ENCODE data around the gene PRKCSH.
A peak's percentile ranks its signal among the peaks of the same experiment; 100 is the strongest.
"Not testable (repeated sequence)": the region's sequence is repeated elsewhere in the genome, so short reads cannot be mapped to it uniquely, and the experiment has no call there.

The PRKCSH gene

GRCh38 chr19:11418549-11419506 is 16.6 kb upstream of the PRKCSH start, which contains the start of gene RGL3:
Gene RGL3 (minus strand): TSS chr19:11419314. CDS start chr19:11419278, 36 bp downstream.
- no peak for DNase-seq (ENCODE audit: extremely low read depth in 1 of 2, low read depth in 1 of 2)

- DNase-seq (ENCODE audit: extremely low read depth in 1 of 2, low read depth in 1 of 2) = no peak
Measured at GRCh38 chr19:11420429-11421370, 14.7 kb upstream of the PRKCSH start.

DNA sequence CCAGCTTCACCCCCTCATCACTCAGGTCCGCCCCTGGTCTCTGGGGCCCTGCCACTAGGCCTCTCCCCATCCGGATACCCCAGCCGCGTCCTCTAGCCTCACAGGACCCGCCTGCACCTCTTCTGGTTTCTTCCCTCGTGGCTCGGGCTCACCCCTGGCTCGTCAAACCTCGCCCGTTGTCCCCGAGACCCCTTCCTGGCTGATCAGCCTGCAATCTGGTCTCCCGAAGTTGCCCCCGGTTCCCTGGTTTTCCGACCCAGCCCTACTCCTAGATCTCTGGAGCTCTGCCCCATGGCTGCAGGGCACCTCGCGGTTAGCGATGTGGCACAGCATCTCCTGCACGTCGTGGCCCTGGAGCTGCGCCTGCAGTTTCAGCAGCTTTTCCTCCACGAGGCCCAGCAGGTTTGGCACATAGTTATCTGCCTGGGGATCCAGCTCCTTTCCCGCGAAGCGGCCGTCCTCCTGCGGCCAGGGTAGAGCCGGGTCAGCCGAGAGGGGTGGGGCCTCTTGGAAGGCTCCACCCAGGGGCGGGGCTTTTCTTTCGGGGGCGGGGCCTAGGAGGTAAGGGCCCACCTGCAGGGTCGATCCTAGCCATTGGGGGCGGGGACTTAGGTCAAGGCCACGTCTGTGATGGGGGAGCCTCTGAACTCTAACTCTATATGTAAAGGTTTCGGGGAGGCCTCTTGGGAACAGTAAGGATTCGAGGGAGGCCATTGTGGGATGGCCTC is 13.9 kb upstream of the PRKCSH start:
- DNase-seq (ENCODE audit: extremely low read depth in 1 of 2, low read depth in 1 of 2) = peak in 1 of 2 donors; percentile 29

DNA sequence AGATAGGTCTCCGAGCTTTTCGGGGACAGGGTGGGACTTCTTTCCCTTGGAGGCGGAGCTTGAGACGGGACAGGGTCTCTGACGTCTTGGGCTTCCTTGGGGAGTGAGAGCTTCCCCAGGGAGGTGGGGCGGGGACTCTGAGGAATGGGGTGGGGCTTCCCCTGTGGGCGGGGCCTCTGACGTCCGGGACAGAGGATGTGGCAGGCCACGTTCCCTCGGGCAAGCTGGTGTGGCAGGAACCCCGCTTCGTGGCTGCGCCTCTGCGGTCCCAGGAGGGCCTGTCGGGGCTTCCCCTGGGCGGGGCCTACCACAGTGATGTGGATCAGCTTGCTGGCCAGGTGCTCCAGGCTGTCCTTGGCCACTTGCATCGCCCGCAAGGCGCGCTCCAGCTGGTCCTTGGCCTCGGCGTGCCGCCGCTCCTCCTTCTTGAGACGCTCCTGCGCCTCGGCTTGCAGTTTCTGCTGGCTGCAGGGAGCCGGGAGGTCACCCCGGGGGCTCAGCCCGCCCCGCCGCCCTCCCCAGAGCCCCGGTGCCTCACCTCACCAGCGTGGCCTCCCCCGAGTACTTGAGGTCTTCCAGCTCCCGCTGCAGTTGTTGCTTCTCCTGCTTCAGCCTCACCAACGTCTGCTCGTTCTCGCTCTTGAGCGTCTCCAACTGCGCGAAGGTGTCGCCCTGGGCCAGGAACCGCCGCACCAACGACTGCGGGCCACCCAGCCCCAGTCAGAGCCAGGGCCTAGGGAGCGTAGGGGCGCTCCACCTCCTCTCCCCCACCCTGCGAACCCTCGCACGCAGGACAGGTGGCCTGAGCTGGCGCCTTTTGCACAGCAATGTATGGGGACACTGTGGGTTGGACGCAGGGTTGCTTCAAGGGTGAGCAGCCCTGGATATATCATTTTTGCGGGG is 13.0 kb upstream of the PRKCSH start:
- peak in 1 of 2 donors; percentile 32 for DNase-seq (ENCODE audit: extremely low read depth in 1 of 2, low read depth in 1 of 2)

DNA sequence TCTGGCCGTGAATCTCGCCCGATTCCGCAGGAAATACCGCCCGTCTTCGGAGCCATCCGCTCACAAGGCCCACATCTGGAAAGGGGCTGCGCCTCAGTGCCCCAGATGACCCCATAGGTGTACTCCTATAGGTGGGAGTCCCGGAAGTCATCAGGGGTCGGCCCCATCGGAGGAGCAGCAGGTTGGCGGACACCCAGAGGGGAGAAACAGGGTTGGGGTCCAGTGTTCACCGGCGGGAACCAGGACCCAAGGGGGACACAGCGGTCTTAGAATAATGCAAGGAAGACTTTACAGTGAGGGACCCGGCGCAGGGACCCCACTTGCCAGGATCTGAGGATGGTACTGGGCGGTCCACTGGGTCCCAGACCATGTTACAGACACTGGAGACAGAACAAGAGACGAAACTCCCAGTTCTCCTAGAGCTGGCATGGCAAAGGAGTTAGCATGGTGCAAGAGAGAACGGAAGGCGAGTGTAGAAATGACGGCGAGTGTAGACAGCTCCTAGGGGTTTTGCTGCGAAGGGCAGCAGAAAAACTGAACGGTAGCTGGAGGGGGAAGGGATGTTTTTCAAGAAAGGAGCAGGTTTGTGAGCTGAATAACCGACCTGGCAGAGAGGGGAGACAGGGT is 12.2 kb upstream of the PRKCSH start:
- no peak for DNase-seq (ENCODE audit: extremely low read depth in 1 of 2, low read depth in 1 of 2)

GRCh38 chr19:11423791-11424181 is 11.6 kb upstream of the PRKCSH start:
- no peak for DNase-seq (ENCODE audit: extremely low read depth in 1 of 2, low read depth in 1 of 2)

DNA sequence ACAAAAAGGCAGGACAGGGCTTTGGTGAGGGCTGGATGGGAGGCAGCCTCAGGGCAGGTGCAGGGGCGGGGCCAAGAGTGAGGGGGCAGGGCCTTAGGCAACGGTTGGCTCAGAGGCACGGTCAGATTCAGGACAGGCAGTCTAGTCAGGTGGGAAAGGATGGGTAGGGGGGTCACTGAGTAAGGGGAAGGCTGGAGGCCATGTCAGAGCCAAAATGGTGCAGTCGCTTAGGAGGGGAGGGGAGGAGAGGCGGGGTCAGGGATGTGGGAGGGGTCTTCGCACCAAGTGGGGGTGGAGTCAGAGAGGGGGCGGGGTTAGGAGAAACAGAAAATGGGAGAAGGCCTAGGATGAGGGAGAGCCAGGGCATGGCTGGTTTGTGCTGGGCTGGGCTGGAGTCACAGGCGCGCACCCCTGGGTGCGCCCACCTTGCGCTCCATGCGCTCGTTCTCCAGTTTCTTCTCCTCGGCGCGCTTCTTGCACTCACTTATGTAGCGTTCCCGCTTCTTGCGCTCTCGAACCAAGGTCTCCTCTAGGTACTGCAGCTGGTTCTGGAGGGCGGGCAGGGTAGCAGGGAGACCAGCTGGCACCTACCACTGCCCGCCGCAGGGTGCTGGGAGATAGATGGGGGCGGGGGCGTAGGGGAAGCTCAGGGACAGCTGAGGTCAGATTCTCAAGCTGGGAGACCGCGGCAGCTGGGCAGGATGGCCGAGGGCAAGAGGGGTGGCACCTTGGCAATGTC is 9.5 kb upstream of the PRKCSH start:
- no peak for DNase-seq (ENCODE audit: extremely low read depth in 1 of 2, low read depth in 1 of 2)

- no peak for DNase-seq (ENCODE audit: extremely low read depth in 1 of 2, low read depth in 1 of 2)
Measured at GRCh38 chr19:11426656-11427055, 8.8 kb upstream of the PRKCSH start.

DNA sequence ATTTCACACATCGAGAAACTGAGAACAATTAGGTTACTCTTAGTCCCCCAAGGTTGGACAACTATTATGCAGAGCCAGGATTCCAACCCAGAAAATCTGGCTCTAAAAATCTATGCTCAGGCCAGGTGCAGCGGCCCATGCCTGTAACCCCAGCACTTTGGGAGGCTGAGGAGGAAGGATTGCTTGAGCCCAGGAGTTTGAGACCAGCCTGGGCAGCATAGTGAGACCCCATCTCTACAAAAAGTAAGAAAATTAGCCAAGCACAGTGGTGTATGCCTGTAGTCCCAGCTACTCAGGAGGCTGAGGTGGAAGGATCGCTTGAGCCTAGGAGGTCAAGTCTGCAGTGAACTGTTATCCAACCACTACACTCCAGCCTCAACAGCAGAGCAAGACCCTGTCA is 1.9 kb upstream of the PRKCSH start:
- not testable (repeated sequence) for DNase-seq (ENCODE audit: extremely low read depth in 1 of 2, low read depth in 1 of 2)

DNA sequence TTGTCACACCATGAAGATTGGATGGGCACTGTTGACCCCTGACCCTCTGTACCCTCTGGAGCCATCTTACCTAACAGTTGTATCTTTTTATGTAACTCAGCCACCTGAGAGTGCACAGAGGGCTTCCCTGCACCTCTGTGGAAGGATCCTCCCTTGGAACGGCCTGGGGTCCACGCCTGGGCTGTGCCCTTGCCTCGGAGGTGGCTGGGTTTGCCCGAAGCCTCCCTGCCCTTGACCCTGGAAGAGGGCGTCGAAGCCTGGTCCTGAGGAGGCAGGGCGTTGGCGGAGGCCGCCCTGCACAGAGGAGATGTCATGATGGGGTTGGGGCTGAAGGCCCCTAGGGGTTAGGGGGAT is 755 bp upstream of the PRKCSH start:
- no peak for DNase-seq (ENCODE audit: extremely low read depth in 1 of 2, low read depth in 1 of 2)

GRCh38 chr19:11435833-11436313 is 438 bp downstream of the PRKCSH start:
- DNase-seq (ENCODE audit: extremely low read depth in 1 of 2, low read depth in 1 of 2) = no peak

DNA sequence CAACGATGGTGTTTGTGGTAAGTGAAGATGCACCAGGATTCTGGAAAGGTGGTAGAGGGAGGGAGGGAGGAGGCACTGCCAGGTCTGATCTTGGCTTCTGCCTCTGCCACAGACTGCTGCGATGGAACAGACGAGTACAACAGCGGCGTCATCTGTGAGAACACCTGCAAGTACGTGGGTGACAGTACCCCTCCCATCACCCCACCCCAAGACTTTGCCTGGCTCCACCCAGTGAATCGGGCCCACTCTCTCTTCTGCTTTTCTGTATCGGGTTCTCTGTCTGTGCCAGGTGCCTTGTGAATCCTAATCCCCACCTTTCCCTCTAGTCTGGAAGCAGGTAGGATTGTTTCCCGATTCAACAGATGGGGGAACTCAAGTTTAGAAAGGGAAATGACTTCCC is 2.5 kb downstream of the PRKCSH start:
- DNase-seq (ENCODE audit: extremely low read depth in 1 of 2, low read depth in 1 of 2) = no peak

- no peak for DNase-seq (ENCODE audit: extremely low read depth in 1 of 2, low read depth in 1 of 2)
Measured at GRCh38 chr19:11444059-11444458, 8.6 kb downstream of the PRKCSH start.

- DNase-seq (ENCODE audit: extremely low read depth in 1 of 2, low read depth in 1 of 2) = no peak
Measured at GRCh38 chr19:11445141-11445540, 9.7 kb downstream of the PRKCSH start.

GRCh38 chr19:11446271-11446651 is 10.8 kb downstream of the PRKCSH start:
- DNase-seq (ENCODE audit: extremely low read depth in 1 of 2, low read depth in 1 of 2) = no peak

GRCh38 chr19:11446652-11447301 is 11.3 kb downstream of the PRKCSH start:
- DNase-seq (ENCODE audit: extremely low read depth in 1 of 2, low read depth in 1 of 2) = peak in 1 of 2 donors; percentile 41

- DNase-seq (ENCODE audit: extremely low read depth in 1 of 2, low read depth in 1 of 2) = no peak
Measured at GRCh38 chr19:11447347-11448262, 12.2 kb downstream of the PRKCSH start.

All from activated CD8-positive, alpha-beta memory T cell treated with anti-CD3 and anti-CD28 coated beads for 1 hour (primary cell).